Amniotic stem cell (primary cell): ENCODE results near the gene HOXD3.

Experiments
- DNase-seq: peaks from one replicate; lab custom pipeline; 2025; lab: John Stamatoyannopoulos, UW

HOXD3 gene

DNA sequence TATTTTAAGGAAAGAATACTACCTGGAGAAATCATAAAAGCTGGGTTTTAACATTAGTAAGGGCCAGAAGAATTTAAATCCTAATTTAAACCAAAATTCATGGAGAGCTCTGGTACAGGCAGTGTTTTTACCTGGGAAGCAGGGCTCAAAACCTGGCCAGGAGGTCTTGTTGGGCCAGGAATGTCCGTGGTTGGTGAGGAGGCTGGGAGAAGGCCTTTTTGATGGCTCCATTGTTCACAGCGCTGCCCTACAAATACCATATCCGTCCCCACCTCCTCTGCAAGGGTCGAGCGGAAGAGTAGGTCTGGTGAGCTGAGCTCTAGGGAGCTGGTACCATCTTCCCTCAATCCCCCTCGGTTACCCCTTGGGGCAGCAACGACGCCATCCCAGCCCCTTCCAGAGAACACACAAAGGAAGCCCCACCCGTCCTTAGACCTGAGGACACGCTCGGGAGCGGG lies 20.5 kb downstream of the HOXD3 start:
- no peak for DNase-seq

DNA sequence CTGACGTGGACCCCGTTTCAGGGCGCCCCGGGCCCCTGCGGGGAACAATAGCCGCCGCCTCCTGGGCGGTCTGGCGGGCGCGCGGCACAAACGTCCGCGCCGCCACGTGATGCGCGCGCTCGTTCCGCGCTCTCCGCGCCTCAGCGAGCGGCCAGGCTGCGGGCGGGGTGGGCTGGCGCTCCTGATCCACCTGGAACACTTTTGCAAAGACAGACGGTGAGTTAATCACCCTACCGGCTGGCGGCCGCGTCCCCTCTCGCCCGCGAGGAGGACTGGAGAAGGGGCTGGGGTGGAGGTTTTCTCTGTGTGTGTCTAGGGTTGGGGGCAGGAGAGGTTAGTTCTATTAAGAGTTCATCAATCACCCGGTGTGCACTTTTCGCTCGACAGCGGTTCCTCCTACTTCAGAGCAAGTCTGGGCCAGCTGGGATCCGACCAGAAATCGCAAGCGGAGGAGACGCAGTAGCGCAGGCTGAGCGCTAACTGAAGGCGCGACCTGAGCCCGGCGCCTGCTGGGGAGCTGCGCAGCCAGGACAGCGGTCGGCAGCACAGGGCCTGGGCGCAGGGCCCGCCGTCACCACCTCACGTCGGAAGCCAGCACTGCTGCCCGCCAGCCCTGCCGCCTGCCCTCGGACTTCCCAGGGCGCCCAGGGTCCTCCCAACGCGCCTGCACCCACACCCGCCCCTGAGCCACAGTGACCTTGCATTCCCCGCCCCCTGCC lies 21.1 kb downstream of the HOXD3 start:
- DNase-seq = no peak

- no peak for DNase-seq
Observed at GRCh38 chr2:176178757-176179295, 21.7 kb downstream of the HOXD3 start.

DNA sequence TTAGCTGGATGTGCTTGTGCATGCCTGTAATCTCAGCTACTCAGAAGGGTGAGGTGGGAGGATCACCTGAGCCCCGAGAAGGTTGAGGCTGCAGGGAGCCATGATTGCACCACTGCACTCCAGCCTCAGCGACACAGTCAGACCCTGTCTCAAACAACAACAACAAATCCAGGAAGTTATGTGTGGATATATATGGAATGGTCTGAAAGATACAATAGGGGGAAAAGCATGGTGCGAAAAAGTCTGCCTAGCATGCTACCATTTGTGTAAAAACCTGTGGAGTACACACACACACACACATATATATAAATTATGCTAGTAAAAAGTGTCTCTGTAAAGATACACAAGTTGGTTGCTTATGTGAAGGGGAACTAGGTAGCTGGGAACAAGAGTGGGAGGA lies 24.4 kb downstream of the HOXD3 start:
- no peak for DNase-seq

GRCh38 chr2:176182671-176183070 lies 25.6 kb downstream of the HOXD3 start:
- no peak for DNase-seq

DNA sequence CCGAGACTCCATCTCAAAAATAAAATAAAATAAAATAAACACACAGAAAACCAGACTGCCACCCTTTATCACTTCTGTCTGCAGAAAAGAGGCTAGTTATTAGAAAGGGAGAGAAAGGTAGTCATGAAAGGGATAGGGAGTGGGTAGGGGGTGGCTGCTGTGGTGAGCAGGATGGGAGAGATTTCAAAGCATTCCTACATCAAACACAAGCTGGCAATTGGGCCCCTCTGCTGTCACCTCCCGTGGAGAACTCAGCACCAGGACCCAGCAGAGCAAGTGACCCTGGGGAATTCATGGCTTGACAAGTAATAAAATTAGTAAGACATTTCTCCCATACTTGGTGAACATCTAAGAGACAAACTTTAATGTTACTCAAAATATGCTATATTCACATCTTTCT lies 27.6 kb downstream of the HOXD3 start:
- no peak for DNase-seq

DNA sequence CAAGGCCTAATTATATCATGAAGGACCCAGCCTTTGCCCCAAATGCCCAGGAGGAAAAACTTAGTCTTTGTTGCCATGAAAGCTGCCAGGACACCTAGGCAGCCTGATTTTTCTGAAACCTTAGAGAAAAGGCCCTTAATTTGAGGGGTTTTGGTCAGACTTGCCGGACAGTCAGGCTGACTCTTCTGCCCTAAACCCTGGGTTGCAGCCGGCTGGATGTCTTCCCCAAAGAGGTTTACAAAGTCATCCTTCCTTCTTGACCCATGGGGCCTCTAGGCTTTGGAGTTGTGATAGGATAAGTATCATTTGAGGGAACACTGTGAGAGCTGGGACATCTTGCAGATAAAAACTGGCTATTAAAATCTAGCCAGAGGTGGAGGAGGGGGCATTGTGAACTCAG lies 28.9 kb downstream of the HOXD3 start:
- no peak for DNase-seq

- no peak for DNase-seq
Observed at GRCh38 chr2:176187200-176187898, 30.2 kb downstream of the HOXD3 start.

GRCh38 chr2:176187899-176188773 lies 31.0 kb downstream of the HOXD3 start, which contains the start of gene HOXD1:
Gene HOXD1 (plus strand): TSS chr2:176188668. CDS start chr2:176188802, 134 bp downstream.
- no peak for DNase-seq

GRCh38 chr2:176188774-176189680 lies 31.9 kb downstream of the HOXD3 start:
- no peak for DNase-seq

DNA sequence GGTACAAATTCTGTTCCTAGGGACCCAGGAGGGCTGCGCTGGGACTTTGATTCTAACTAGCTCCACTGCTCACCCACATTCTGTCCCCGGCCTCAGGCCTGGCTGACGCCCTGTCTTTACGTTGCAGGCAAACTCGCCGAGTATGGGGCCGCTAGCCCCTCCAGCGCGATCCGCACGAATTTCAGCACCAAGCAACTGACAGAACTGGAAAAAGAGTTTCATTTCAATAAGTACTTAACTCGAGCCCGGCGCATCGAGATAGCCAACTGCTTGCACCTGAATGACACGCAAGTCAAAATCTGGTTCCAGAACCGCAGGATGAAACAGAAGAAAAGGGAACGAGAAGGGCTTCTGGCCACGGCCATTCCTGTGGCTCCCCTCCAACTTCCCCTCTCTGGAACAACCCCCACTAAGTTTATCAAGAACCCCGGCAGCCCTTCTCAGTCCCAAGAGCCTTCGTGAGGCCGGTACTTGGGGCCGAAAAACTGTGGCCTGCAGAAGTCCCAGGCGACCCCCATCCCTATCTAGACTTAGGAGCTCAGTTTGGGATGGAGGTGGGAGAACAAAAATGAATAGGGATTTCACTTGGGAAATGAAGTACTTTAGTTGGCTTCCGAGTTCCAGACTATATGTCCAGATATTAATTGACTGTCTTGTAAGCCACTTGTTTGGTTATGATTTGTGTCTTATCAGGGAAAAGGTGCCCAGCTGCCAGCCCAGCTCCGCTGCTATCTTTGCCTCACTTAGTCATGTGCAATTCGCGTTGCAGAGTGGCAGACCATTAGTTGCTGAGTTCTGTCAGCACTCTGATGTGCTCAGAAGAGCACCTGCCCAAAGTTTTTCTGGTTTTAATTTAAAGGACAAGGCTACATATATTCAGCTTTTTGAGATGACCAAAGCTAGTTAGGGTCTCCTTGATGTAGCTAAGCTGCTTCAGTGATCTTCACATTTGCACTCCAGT lies 32.9 kb downstream of the HOXD3 start:
- no peak for DNase-seq

DNA sequence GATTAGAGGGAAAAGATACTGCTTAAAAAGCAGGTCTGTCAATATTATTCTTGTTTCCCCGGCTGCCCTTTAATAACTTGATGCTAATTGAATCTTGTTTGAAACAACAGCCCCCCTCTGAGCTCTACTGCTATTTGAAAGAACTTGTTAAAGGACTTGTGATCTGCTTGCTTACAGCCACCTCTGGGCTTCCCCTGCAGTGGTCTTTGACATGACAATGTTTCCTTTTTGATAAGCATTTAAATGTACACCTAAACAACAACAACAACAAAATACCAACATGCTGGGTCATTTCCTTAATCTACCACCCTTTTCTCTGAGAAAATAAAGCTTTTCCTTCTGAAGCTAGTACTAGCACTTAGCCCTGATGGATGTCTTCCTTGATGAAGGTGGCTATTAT lies 35.2 kb downstream of the HOXD3 start:
- no peak for DNase-seq

DNA sequence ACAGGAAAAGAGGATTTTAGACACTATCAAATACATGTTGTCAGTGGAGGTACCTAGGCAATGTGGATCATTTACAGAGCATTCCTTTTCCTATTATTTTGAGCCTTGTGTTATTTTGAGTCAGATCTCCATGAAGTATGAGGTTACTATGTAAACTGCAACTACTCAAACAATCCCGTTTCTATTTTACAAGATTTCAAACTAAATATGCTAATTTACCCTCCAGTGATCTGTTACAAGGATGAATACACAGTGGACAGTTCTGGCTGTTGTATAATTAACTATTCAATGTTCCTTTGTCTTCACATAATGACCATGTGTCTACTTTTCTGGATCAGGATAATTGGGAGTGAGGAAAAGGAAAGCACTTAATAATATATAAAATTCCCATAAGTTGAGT lies 35.9 kb downstream of the HOXD3 start:
- DNase-seq = no peak

- no peak for DNase-seq
Observed at GRCh38 chr2:176199902-176200301, 42.8 kb downstream of the HOXD3 start.

DNA sequence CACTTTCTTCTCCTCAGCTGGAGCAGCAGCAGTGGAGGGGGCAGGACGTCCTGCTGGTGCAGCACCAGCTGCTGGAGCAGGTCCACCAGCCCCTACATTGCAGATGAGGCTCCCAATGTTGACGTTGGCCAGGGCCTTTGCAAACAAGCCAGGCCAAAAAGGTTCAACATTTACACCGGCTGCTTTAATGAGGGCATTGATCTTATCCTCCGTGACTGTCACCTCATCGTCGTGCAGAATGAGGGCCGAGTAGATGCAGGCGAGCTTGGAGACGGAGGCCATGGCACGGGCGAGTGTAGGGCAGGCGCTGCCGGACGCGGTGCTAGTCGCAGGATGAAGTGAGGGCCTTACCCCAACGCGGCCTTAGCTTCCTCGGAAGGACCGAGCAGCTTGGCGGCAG lies 43.9 kb downstream of the HOXD3 start:
- DNase-seq = no peak

GRCh38 chr2:176202491-176202890 lies 45.4 kb downstream of the HOXD3 start:
- DNase-seq = no peak

DNA sequence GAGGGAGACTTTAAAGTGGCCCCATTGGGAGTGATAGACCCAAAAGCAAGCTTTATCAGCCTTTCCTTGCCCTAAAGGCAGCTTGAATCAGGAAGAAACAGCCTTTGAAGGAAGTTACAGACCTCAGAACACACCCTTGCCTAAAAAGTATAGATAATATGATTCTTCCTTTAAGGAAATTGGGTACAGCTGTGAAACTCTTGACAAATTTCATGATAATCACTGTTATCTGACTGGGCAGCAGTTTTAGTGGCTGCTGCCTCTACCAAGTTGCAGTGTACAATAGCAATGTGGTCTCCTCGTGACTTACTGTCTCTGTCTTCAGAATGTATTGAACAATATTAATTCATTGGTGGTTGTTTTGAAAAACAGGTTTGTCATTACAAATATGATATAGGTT lies 48.0 kb downstream of the HOXD3 start:
- DNase-seq = no peak

- no peak for DNase-seq
Observed at GRCh38 chr2:176206136-176206535, 49.0 kb downstream of the HOXD3 start.

- DNase-seq = no peak
Observed at GRCh38 chr2:176206682-176207081, 49.6 kb downstream of the HOXD3 start.

DNA sequence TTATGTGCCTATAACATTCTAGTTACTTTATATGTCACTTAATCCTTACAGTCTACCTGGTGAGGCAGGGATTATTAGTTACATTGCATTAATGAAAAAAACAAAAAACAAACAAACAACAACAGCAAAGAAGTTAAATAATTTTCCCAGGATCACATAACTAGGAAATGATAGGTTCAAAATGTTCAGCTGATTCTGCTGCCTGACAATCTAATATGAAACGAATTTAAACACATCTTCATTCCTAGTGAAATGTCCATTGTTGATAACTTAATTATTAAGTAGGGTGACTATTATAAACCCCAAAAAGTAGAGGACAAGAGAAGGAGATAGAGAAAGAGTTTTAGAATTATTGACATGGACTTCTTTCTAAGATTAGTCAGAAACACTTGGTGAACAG lies 54.0 kb downstream of the HOXD3 start:
- no peak for DNase-seq
